HG03064 (cell line): ENCODE results near the gene CBLL1.

ENCODE experiments used
- ATAC-seq: cut with Tn5 transposase; IDR thresholded peaks from one replicate; pipeline ENCODE4 v1.9.1; 2021; ENCODE audit warnings: low read depth; ENCODE audit not compliant: unreplicated experiment

The CBLL1 gene

DNA sequence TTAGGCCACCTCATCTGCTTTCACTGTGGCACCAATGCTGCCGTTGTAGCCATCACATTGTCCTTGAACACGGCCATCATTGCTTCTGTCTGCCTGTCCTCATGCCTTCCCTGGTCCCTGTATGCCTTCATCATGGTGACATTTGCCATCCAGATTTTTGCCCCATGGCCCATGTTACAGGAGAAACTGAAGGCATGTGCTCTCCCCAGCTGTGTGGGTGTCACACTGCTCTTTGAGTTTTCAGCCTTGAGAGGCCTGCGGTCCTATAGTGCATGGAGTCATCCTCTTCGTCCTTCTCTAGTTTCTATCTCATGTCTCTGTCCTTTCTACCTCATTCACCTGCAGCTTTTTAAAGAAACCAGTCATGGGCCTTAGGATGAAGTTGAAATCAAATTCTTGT is 65.2 kb downstream of the CBLL1 start:
- no peak for ATAC-seq

DNA sequence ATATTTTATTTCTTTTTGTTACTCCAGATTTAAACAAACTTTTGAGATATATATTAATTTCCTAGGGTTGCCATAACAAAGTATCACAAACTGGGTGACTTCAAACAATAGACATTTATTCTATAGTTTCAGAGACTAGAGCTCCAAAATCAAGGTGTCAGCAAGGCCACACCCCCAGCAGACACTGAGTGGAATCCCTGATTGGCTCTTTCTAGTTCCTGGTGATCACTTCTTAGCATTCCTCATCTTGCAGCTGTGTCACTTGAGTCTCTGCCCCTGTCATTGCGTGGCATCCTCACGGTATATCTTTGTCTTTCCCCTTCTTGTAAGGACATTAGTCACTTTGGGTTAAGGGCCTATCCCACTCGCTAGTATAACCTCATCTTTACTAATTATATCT is 66.7 kb downstream of the CBLL1 start:
- no peak for ATAC-seq
